Stimulated activated naive B cell treated with anti-CD40 and anti-IgM and Interleukin-4, amounts not matched to agents 10 μg/mL and 1 μg/mL and 100 μg/mL, for 72 hours (primary cell): ENCODE measurements around the gene PPFIA4.

Experiments used
- ATAC-seq, 2 donors: fragments of 150-1000 bp; cut with Tn5 transposase; replicated peaks; 2 replicates each; pipeline ENCODE4 v1.10.0; 2021; ENCODE audit warnings: moderate library complexity in 1 of 2
- DNase-seq: peaks from one replicate; pipeline ENCODE4 v3.0.0; 2021
- H3K27ac Mint-ChIP-seq: one replicate; pipeline ENCODE4 v1.8.0; 2022; ENCODE audit warnings: mild to moderate bottlenecking, mixed read lengths
- H3K27me3 Mint-ChIP-seq, 2 donors: one replicate each; pipeline ENCODE4 v1.8.0; 2022; ENCODE audit warnings: mixed read lengths in 2 of 2
- H3K36me3 Mint-ChIP-seq, 2 donors: one replicate each; pipeline ENCODE4 v1.8.0; 2022; ENCODE audit warnings: mixed read lengths in 2 of 2, mild to moderate bottlenecking in 1 of 2
- H3K4me1 Mint-ChIP-seq, 2 donors: one replicate each; pipeline ENCODE4 v1.8.0; 2022; ENCODE audit warnings: mixed read lengths in 2 of 2, mild to moderate bottlenecking in 1 of 2
- H3K4me3 Mint-ChIP-seq, 2 donors: one replicate each; pipeline ENCODE4 v1.8.0; 2022; ENCODE audit warnings: mild to moderate bottlenecking in 2 of 2, mixed read lengths in 2 of 2, moderate library complexity in 1 of 2
- H3K9me3 Mint-ChIP-seq, 2 donors: one replicate each; pipeline ENCODE4 v1.8.0; 2022; ENCODE audit warnings: mixed read lengths in 2 of 2, mild to moderate bottlenecking in 1 of 2

PPFIA4 gene

DNA sequence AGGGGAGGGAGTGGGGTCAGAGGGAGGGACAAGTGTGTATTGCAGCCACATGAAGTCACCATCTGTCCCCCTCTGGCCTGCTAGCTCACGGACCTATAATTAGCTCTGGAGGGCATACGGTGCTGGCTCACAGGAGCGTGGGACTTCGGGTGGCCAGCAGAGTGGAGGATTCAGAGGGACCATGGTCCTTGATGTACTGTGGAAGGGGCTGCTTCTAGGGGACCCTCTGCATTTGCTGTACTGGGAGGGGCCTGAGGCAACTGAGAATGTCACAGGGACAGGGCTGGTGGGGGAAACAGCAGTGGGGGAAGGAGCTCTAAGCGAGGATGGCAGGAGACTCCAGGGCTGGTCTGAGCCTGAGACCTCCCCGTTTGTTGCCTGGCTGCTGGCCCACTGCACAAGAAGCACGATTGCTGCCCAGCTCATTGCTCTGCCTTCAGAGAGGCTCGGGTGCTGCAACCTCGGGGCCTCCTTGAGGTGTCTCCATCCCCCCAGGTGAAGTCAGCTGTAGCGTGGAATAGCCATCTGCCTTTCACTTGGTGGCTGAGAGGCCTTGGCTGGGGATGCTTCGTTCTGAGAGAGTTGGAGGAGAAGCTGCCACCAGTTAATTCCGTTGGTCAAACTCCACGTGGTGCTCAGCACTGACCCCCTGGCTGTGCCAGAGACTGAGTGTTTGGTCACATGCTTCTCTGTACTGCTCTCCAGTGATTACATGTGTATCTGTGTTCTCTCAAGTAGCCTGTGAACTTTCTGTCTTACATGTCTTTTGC, 2.7 kb downstream of the PPFIA4 start:
- peaks cover 10 to 17% of the 10 kb centered on the region in 2 donors for H3K36me3 Mint-ChIP-seq
- no peak overlapping the region for H3K4me3 Mint-ChIP-seq
- H3K27ac Mint-ChIP-seq: no peak overlapping the region
- no peak for DNase-seq
- H3K9me3 Mint-ChIP-seq: peaks cover 3 to 8% of the 10 kb centered on the region in 2 donors
- ATAC-seq: no peak
- H3K27me3 Mint-ChIP-seq: peaks cover 4 to 10% of the 10 kb centered on the region in 2 donors
- H3K4me1 Mint-ChIP-seq: peaks cover 4 to 5% of the 10 kb centered on the region in 2 donors

DNA sequence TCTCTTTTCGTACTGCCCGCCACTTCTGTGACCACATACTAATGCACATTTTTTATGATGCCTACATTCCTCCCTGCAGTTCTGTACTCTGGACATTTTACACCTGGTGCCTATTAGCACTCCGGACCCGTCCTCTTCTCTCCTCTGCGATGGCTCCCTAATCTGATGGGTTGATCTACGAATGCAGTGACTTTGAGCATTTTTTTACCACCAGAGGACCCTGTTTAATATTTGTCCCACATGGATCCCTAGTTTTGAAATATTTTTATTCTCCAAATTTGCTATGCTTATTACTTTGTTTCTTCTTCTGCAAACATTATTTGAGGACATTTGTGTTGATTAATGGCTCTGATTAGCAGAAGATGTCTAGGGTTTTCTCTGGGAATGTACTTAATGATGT, 5.2 kb downstream of the PPFIA4 start:
- ATAC-seq: no peak
- H3K27ac Mint-ChIP-seq: no peak overlapping the region
- no peak for DNase-seq
- no peaks in the 10 kb centered on the region for H3K36me3 Mint-ChIP-seq
- no peaks in the 10 kb centered on the region for H3K9me3 Mint-ChIP-seq
- H3K4me1 Mint-ChIP-seq: peaks cover 0 to 2% of the 10 kb centered on the region in 2 donors
- H3K4me3 Mint-ChIP-seq: no peak overlapping the region
- peaks cover 4 to 10% of the 10 kb centered on the region in 2 donors for H3K27me3 Mint-ChIP-seq

- H3K27ac Mint-ChIP-seq: no peak overlapping the region
- H3K4me3 Mint-ChIP-seq: no peak overlapping the region
- H3K4me1 Mint-ChIP-seq: peaks cover 0 to 2% of the 10 kb centered on the region in 2 donors
- no peak for DNase-seq
- no peaks in the 10 kb centered on the region for H3K36me3 Mint-ChIP-seq
- peaks cover 0 to 17% of the 10 kb centered on the region in 2 donors for H3K27me3 Mint-ChIP-seq
- H3K9me3 Mint-ChIP-seq: no peaks in the 10 kb centered on the region
- ATAC-seq: no peak
Measured at GRCh38 chr1:203033287-203033686, 7.0 kb downstream of the PPFIA4 start.

- Mint-ChIP-seq H3K9me3 (no peaks in the 10 kb centered on the region), H3K36me3 (no peaks in the 10 kb centered on the region), H3K4me3 (no peak overlapping the region), H3K27me3 (peaks cover 0 to 16% of the 10 kb centered on the region in 2 donors), H3K27ac (no peak overlapping the region), H3K4me1 (peaks cover 0 to 4% of the 10 kb centered on the region in 2 donors)
- DNase-seq (no peak), ATAC-seq (no peak)
Measured at GRCh38 chr1:203033917-203034316, 7.6 kb downstream of the PPFIA4 start.

DNA sequence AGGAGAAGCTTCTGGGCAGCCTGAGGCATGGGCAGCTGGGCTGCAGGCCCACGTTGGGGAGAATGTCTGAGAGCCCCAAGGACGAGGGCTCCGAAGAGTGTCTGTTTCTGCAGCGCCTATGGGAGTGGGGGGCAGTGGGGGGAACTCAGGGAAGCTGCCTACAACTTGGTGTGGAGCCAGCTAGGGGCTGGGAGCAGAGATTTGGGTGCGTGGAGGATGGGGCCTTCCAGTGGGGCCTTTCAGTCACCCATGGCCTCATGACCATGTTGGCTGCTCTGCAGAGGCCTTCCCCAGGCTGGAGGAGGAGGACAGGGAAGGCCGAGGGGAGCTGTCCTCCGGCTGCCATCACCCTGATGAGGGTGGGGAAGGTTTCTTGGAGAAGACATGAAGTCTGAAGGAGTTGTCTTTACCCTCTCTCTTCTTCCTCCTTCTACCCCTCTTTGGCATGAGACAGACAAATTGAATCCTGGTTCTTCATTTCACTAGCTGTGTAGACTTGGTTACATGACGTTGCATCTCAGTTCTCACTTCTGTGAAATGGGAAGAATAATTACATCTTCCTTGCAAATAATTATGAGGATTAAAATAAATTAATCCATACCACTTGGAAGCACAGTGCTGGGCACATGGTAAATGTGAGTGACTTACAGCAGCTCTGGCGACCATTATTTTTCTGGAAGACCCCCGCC, 8.3 kb downstream of the PPFIA4 start:
- H3K27me3 Mint-ChIP-seq: peaks cover 6 to 22% of the 10 kb centered on the region in 2 donors

GRCh38 chr1:203035111-203036000, 9.1 kb downstream of the PPFIA4 start:
- H3K27ac Mint-ChIP-seq: no peak overlapping the region
- no peak for DNase-seq
- no peaks in the 10 kb centered on the region for H3K9me3 Mint-ChIP-seq
- H3K27me3 Mint-ChIP-seq: peaks cover 8 to 22% of the 10 kb centered on the region in 2 donors
- H3K4me1 Mint-ChIP-seq: peaks cover 7 to 9% of the 10 kb centered on the region in 2 donors
- no peak overlapping the region for H3K4me3 Mint-ChIP-seq
- no peaks in the 10 kb centered on the region for H3K36me3 Mint-ChIP-seq
- no peak for ATAC-seq

More for the DNA sequence above, 8.3 kb downstream of the PPFIA4 start:
- Mint-ChIP-seq H3K4me1 (peaks cover 6 to 9% of the 10 kb centered on the region in 2 donors), H3K36me3 (no peaks in the 10 kb centered on the region), H3K27ac (no peak overlapping the region), H3K4me3 (no peak overlapping the region), H3K9me3 (no peaks in the 10 kb centered on the region)
- ATAC-seq (no peak), DNase-seq (no peak)

GRCh38 chr1:203036135-203036534, 9.8 kb downstream of the PPFIA4 start:
- Mint-ChIP-seq H3K27ac (no peak overlapping the region), H3K4me1 (peaks cover 7 to 9% of the 10 kb centered on the region in 2 donors)
- ATAC-seq: no peak

DNA sequence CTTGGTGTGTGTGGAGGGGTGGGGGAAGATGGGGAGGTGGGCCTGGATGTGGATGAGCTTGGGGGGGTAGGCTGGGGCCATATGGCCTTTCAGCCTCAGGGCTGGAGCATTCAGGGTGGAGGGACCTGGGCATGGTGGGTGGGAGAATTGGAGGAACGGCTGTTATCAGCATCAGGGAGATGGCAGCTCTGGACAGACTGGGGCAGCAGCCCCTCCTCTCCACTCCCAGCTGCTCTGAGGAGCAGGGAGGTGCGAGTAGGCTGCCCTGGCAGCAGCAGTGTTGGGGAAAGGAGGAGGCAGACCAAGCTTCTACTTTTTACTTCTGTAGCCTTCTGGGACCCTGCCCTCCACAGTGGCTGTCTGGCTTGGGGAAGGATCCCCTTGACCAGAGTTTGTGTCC, 10.2 kb downstream of the PPFIA4 start:
- H3K36me3 Mint-ChIP-seq: no peaks in the 10 kb centered on the region
- peaks cover 8 to 28% of the 10 kb centered on the region in 2 donors for H3K27me3 Mint-ChIP-seq
- no peak overlapping the region for H3K4me3 Mint-ChIP-seq
- no peak for DNase-seq
- no peaks in the 10 kb centered on the region for H3K9me3 Mint-ChIP-seq
- no peak for ATAC-seq
- H3K27ac Mint-ChIP-seq: no peak overlapping the region
- peaks cover 7 to 9% of the 10 kb centered on the region in 2 donors for H3K4me1 Mint-ChIP-seq

More at GRCh38 chr1:203036135-203036534, 9.8 kb downstream of the PPFIA4 start:
- H3K27me3 Mint-ChIP-seq: peaks cover 8 to 26% of the 10 kb centered on the region in 2 donors
- no peaks in the 10 kb centered on the region for H3K36me3 Mint-ChIP-seq
- no peak overlapping the region for H3K4me3 Mint-ChIP-seq
- no peaks in the 10 kb centered on the region for H3K9me3 Mint-ChIP-seq
- no peak for DNase-seq

DNA sequence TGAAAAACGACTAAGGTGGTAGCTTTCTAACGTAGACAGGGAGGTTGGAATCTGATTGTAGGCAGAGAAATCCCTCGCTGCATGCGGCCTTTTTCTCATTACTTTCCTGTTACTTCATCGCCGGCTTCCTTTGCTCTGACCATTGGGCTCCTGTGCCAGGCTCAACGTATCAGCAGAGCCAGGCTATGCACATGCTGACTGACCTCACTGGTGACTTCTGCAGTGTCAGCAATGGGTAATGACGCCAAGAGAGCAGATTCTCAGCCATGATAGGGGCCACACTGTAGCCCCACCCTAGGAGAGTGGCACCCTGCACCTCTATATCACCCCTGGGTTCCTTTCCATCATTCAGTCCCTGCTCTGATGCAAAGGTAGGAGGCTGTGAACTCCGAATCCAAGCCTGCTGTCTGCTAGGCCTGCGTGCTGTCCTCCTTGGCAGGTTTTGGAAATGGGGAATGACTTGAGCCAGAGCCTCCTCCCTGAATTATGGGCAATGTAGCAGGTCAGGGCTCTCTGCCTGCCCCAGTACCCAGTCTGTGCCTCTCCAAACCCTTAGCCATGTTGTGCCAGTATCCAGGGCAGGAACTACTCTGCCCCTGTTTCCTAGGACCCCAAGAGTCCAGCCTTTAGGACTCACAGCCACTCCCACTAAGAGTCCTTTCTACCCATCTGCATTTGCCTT, 11.4 kb downstream of the PPFIA4 start:
- Mint-ChIP-seq H3K4me1 (peaks cover 7 to 9% of the 10 kb centered on the region in 2 donors), H3K27ac (no peak overlapping the region), H3K27me3 (peaks cover 8 to 28% of the 10 kb centered on the region in 2 donors), H3K4me3 (no peak overlapping the region), H3K9me3 (no peaks in the 10 kb centered on the region), H3K36me3 (no peaks in the 10 kb centered on the region)
- ATAC-seq (no peak), DNase-seq (no peak)

- ATAC-seq (peak; percentile 40 to 55), DNase-seq (no peak)
- no peak overlapping the region for H3K4me3 Mint-ChIP-seq
- no peak overlapping the region for H3K27ac Mint-ChIP-seq
- H3K4me1 Mint-ChIP-seq: peaks cover 7 to 9% of the 10 kb centered on the region in 2 donors
- no peaks in the 10 kb centered on the region for H3K36me3 Mint-ChIP-seq
- peaks cover 8 to 28% of the 10 kb centered on the region in 2 donors for H3K27me3 Mint-ChIP-seq
- no peaks in the 10 kb centered on the region for H3K9me3 Mint-ChIP-seq
Measured at GRCh38 chr1:203038217-203038741, 12.0 kb downstream of the PPFIA4 start.

- Mint-ChIP-seq H3K36me3 (no peaks in the 10 kb centered on the region), H3K4me3 (no peak overlapping the region), H3K27me3 (peaks cover 8 to 28% of the 10 kb centered on the region in 2 donors), H3K9me3 (no peaks in the 10 kb centered on the region), H3K4me1 (peaks cover 7 to 9% of the 10 kb centered on the region in 2 donors), H3K27ac (no peak overlapping the region)
- DNase-seq (peak; percentile 37), ATAC-seq (peak; percentile 92 to 94)
Measured at GRCh38 chr1:203038891-203039608, 12.8 kb downstream of the PPFIA4 start.

DNA sequence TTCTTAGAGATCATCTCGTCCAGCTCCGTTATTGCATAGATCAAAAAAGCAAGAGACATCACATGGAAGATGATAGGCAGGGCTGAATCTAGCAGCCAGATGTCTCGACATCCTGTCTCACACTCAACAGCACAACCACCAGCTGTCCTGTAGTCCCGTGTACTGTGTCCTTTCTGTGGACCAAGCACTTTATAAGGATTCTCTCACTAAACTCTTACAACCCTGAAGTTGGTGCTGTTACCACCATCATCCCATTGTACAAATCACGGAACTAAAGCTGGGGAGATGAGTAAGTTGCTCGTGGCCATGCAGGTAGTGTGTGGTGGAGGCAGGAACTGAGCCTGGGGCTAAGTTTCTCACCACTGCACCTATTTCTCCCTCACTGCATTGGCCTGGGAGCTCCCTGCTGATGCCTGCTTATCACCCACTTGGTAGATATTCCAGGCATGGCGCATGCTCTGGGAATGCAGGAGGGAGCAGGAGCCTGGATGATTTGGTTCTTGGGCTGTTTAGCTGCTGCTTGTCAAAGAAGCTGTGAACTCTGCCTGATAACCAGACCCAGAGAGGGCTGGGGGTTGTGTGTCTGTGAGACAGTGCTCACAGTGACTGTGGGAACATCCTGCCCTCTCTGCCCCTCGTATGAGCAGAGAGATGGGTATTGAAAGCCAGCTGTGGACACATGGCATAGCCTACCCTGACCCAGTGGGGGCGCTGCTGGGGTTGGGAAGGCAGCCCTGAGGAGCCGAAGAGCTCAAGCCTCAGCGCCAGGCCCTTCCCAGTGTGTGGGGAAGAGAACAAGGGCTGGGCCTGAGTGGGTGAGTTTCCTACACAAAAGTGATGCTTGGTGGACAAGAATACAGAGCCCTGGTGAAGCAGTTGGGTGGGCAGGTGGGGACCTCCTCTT, 13.6 kb downstream of the PPFIA4 start:
- H3K4me1 Mint-ChIP-seq: peaks cover 7 to 9% of the 10 kb centered on the region in 2 donors
- no peak overlapping the region for H3K27ac Mint-ChIP-seq
- no peak overlapping the region for H3K4me3 Mint-ChIP-seq
- ATAC-seq: peak; percentile 4 to 6
- H3K9me3 Mint-ChIP-seq: no peaks in the 10 kb centered on the region
- DNase-seq: no peak
- H3K27me3 Mint-ChIP-seq: peaks cover 8 to 28% of the 10 kb centered on the region in 2 donors
- H3K36me3 Mint-ChIP-seq: no peaks in the 10 kb centered on the region
